Fibroblast of lung (primary cell): ENCODE results near the gene CST8.

Experiments used
- CTCF ChIP-seq, 2 donors: IDR thresholded peaks in 1 of 2; conservative IDR thresholded peaks in 1 of 2; 1 replicate in 1 of 2; 2 replicates in 1 of 2; pipeline ENCODE4 v1.5.1; 2011 to 2012; ENCODE audit warnings: low read length in 2 of 2, control low read depth in 1 of 2, inconsistent platforms in 1 of 2, low read depth in 1 of 2, mild to moderate bottlenecking in 1 of 2
- EZH2 ChIP-seq: IDR thresholded peaks from 2 replicates; pipeline ENCODE4 v1.5.1; 2012; ENCODE audit warnings: low read length, control low read depth, mild to moderate bottlenecking; ENCODE audit errors: missing control alignments

DNA sequence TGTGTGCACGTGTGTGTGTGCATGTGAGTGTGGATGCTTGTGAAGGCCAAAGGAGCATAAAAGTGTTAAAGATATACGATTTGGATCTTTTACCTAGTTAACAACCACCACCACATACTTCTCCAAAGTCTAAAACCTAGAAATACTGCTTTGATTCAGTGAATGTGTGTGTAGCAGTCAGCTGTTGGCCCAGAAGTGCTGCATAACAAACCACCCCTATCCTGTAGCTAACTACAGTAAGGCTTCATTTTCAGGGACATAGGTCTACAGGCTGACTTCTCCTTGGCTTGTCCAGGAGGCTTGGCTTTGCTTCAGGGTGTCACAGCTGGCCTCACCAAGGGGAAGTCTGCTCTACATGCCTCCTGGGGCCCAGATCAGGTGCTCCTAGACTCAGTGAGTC is 2.4 kb upstream of the CST8 start:
- TF ChIP-seq CTCF (conservative IDR thresholded peaks at IDR 0.05 in 1 of 2, IDR thresholded peaks at IDR 0.05 in 1 of 2; ENCODE audit: low read depth in 1 of 2, low read length in 2 of 2): no peak
- TF ChIP-seq EZH2: no peak
